ENCODE data around the gene RAB3A.

Gene RAB3A, protein sequence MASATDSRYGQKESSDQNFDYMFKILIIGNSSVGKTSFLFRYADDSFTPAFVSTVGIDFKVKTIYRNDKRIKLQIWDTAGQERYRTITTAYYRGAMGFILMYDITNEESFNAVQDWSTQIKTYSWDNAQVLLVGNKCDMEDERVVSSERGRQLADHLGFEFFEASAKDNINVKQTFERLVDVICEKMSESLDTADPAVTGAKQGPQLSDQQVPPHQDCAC

DNA sequence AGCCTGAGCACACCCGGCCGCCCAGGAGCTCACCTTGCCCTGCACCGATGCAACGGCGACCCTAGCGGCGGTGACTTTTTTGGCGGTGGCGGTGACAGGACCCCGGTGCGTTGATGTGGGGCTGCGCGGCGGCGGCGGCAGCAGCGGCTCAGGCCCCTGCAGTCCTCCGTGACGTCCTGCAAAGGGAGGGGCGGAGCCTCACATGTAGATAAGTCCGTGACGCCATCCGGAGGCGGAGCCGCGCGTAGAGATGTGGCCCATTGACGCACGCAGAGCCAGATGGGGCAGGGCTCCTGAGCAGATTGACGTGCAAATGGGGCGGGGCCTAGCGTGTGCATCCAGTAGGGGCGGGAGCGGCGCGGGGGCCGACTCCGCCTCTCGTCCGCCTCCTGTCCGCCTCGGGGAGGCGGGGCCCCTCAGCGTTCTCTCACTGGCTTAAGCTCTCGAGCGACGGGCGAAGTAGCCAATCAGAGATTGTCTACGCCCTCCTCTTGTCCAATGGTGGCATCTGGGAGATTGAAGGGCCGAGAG, at the start of gene RAB3A:
TSS of gene RAB3A (minus strand) at position 180 of the 531 bp plus-strand sequence. CDS start 1,302 bp downstream, outside the sequence.
- peak; percentile 99 for DNase-seq

DNA sequence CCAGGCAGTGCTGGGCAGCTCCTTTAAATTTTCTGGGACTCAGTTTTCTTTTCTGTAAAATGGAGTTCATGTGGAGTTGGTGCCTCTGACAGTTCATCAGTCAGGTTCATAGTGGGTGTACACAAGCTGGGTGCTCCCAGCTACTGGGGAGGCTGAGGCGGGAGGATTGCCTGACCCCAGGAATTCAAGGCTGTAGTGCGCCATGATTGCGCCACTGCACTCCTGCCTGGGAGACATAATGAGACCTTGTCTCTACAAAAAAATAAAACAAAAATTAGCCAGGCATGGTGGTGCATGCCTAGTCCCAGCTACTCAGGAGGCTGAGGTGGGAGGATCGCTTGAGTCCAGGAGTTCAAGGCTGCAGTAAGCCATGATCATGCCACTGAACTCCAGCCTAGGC, 49.3 kb upstream of the RAB3A start:
- no peak for DNase-seq

DNA sequence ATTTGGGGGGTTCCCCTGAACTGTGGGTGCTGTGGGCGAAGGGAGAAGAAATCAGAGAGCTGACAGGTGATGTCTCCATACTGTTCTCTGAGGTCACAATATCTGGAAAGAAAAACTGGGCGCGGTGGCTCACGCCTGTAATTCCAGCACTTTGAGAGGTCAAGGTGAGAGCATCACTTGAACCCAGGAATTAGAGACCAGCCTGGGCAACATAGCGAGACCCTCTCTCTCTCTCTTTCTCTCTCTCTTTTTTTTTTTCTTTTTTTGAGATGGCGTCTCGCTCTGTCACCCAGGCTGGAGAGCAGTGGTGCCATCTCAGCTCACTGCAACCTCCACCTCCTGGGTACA, 48.5 kb upstream of the RAB3A start:
- no peak for DNase-seq

DNA sequence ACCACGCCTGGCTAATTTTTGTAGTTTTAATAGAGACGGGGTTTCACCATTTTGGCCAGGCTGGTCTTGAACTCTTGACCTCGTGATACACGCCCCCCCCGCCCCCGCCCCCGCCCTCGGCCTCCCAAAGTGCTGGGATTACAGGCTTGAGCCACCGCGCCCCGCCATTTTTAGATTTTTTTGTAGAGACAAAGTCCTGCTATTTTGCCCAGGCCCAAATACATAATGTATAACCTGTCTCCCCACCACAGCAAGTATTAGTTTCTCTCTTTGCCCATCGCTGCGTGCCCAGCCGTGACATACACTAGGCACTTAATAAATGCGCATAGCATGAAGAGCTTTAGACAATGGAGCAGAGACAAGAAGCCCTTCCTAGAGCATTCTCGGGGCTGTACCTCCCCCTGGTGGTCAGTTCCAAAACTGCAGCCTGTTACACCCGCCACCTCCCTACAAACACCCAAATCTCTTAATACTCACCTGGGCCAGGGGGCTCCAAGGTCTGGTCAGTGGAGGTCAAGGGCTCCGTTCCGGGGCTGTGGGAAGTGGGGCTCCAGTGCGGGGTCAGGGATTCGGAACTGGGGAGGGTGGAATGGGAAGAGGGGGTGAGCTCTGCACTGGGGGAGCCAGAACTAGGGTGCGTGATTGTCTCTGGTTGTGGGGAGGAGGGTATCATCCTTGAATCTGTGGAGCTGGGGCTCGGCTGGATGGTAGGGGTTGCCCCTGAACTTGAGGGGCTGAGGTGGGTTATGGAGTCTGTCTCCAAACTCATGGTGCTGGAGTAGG, 47.9 kb upstream of the RAB3A start:
- peak; percentile 85 for DNase-seq

DNA sequence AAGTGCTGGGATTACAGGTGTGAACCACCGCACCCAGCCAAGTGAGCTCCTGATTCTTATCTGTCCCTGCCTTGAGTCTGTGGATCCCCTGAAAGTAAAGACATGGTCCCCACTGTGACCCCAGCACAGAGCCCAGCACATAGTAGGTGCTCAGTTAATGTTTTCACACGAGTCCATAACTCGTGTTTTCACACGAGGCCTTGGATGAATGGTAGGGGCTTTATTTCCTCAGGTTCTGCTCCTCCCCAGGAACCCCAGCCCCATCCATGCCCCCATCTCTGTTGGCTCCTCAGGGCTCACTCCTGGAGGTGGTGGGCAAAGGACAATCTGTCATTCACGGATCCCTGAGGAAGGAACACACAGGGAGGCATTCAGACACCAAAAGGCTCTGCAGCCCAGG, 46.0 kb upstream of the RAB3A start:
- DNase-seq: no peak

DNA sequence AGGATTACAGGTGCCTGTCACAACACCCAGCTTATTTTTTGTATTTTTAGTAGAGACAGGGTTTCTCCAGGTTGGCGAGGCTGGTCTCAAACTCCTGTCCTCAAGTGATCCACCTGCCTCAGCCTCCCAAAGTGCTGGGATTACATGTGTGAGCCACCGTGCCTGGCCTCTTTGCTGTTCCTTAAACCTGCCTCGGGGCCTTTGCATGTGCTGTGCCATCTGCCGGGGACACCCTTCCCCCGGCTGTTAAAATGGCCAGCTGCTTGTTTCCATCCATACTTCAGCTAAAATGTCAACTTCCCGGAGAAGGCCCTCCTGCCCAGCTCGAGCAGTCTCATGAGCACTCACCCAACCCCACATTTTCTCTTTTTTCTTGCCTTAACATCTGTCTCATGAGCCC, 41.5 kb upstream of the RAB3A start:
- DNase-seq: no peak

DNA sequence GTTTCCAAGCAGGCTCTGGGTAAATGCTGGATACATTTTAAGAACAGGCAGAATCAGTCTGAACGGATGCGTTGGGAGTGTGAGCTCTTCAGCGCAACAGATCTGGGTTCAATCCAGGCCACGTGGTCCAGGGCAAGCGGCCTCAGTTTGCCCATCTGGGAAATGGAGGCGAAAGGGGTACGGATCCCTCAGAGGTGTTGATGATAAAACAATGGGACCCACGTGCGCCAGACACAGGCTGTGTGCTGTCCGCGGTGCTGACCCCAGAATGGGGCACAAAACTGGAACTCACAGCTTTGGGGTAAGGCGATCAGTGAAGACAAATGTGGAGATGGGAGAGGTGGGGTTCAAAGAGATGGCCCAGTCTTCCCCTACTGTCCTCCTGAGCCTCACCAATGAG, 35.5 kb upstream of the RAB3A start:
- no peak for DNase-seq

DNA sequence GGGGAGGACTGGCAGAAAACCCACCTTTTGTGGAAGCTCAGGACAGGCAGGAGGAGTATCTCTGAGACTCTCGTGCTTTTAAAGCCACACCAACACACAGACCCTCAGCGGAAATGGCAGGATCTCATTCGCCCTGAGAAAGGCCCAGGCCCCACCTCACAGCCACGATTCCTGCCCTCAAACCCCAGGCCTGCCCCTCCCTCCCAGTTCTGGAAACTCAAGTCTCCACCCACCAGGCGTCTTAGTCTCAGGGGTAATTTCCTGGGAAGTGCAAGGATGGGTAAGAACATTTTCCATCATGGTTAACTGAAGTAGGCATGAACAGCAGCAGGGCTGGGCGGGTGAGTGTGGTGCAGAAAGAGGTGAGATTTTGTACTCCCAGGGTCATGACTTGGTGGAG, 30.4 kb upstream of the RAB3A start:
- DNase-seq: no peak

DNA sequence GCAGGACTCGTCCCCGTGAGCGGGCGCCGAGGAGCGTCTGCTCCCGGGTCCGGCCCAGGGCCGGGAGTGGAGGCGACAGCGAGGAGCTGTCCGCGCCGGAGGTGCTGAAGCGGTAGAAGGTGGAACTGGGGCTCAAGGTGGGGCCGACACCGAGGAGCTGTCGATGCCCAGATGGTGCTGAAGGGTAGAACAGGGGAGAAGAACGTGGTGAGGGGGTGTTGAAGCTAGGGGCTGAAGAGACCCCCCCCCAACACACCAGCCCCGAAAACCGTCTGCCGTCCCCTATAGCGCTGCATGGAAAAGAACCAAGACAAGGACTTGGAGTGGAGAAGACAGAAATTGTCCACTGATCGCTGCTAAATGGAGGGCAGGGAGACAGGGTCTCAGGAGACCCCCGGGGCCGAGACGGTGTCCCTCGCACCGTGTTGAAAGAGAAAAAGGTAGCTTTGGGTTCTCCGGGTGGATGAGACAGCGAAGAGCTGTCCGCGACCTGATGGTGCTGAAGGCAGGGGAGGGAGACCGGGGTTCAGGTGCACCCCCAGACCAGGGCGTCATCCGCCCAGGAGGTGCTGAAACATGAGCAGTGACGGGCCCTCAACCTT, 29.5 kb upstream of the RAB3A start:
- DNase-seq: peak; percentile 45

DNA sequence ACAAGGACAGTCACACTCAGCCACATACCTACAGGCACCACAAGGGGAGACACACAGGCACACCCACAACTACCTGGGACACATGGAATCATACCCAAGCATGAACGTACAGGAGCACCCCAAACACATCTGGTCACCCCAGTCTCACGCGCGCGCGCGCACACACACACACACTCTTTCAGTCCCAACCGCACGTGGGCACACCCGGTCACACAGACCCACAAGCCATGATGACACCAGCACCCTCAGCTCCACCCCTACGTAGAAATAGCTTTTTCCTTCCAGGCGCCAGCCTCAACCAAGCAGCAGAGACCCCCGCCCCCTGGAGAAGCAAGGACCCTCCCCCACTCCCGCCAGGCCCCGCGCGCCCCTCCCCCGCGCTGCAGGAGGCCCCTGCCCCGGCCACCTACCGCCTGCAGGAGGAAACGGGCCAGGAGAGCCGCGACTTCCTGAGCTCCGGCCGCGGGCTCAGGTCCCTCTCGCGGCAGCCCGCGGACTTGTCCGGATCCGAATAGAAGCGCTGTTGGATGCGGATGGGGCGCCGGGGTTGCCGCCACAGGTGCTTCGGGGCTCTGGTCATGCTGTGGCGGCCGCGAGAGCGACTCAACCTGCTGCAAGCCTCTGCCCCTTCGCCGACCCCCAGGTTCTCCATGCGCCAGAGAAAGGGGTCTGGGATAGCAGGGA, 28.8 kb upstream of the RAB3A start:
- DNase-seq: no peak

DNA sequence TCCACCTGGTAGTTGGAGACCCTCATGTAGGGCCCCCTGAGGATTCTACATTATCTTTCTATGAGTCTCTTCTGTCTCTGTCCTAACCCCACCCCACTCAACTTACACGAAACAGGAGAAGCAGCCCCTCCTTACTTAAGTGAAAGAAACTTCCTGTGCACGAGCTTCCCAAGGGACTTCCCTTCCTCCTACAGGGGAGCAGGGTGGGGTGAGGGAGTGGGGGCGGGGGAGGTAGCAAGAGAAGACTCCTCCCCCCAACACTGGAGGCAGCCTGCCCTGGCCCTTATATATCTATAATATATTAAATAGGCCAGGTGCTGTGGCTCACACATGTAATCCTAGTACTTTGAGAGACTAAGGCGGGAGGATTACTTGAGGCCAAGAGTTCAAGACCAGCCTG, 27.9 kb upstream of the RAB3A start:
- no peak for DNase-seq

DNA sequence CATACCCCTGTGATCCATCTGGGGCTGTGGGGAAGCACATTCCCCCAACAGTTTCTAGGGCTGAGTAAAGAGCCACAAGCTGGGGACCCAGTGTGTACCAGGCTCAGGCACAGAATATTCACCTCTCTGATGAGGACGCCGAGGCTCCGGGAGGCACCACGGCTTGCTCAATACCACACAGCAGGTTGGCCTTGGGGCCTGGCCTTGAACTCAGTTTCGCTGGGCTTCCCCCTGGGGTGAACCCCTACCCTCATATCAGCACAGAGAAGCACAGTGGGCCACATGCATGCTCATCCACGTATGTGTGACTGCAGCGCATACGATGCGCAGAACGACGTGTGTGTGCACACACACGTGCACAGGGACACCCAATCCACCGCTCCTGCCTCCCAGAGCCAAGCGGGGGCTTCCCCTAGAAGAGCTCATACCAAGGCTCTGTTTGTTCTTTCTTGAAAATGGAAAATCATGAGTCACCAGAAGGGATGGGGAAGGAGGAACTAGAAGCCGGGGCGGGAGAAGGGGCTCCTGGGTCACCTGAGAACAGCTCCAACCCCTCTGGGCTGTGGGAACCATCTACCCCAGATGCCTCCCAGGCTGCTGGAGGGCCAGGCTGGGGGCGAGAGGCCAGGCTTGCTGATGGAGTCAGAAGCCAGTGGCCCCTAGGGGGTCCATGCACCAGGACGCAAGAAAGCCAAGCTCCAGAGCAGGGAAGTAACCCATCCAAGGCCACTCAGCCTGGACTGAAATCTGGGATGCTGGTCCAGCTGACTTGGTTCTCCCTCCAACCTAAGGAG, 27.3 kb upstream of the RAB3A start:
- no peak for DNase-seq

DNA sequence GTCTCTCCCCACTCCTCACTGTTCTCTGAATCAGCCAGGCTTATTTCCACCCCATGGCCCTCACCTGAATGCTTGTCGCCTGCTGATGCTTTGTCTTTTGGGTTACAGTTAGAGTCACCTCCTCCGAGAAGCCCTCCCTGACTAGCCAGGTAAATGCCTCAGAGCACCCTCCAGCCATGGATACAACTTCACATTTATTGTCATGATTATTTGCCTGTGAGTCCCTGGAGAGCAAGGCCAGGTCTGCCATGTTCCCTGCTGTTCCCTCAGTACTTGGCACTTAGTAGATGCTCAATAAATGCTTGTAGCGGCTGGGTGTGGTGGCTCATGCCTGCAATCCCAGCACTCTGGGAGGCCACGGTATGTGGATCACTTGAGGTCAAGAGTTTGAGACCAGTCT, 26.1 kb upstream of the RAB3A start:
- DNase-seq: no peak

DNA sequence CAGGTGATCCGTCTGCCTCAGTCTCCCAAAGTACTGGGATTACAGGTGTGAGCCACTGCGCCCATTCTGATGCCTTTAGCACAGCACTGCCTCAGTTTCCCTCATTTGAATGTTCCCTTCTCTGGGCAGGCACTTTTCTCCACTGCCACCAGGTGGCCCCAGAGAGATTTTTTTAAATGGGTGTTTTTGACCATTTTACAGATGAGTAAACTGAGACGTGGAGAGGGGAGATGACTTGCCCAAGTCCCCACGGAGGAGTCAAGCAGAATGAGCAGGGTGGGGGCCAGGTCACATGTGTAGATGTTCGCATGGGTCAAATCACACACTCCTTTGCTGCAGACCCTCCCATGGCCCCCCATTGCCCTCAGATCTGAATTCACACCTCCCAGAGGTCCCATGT, 25.6 kb upstream of the RAB3A start:
- no peak for DNase-seq

DNA sequence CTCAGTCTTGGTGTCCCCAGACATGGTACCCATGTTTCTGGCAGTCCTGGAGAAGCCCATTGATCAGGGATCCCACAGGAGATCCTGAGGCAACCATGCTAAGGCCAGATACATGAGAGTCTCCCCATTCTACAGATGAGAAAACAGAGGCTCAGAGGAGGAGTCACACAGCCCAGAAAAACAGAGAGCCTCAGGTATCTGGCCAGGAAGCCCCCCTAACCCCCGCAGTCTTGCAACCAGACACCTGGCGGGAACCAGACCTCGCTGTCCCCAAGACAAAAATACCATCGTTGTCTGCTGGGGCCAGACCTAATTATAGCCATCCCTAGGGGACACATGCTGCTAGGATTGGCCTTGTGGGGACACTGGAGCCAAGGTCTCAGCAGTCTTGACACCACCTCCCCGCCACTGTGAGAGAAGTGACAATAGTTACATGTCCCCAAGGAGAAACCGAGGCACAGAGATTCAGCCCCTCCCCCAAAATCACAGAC, 24.0 kb upstream of the RAB3A start:
- DNase-seq: no peak

DNA sequence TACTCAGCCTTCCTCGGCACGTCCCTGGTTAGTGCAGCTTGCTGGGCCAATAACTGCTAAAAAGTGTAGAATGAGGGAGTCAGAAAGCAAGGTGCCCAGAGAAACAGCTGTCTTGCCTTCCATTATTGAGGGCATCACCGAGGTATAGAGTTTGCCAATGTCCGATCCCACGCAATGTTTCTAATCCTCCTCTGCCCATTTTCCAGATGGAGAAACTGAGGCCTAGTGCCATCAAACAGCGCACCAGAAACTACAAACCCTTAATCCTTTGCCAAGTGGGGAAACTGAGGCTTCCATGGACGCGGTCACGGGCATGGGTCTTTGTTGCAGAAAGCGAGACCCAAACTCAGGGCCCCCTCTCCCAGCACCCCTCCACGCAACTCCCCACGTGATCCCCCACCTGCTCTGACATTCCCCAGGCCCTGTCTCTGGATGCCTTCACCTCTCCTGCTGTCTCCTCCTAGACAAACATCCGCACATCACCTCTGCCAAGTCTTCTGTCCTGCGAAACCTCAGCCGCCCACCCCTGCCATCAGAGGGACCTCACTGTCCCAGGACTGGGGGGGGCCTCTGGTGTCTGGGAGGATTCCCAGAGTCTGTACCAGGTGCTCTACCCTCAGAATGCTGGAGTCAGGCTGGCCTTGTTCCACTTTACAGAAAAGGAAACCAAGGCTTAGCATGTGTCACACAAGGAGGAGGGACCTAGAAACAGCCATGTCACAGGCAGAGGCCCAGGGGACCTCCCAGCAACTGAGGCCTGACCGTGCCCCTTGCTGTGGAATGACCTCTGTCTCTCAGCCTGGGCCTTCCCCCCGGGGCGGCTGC, 23.3 kb upstream of the RAB3A start:
- DNase-seq: no peak

DNA sequence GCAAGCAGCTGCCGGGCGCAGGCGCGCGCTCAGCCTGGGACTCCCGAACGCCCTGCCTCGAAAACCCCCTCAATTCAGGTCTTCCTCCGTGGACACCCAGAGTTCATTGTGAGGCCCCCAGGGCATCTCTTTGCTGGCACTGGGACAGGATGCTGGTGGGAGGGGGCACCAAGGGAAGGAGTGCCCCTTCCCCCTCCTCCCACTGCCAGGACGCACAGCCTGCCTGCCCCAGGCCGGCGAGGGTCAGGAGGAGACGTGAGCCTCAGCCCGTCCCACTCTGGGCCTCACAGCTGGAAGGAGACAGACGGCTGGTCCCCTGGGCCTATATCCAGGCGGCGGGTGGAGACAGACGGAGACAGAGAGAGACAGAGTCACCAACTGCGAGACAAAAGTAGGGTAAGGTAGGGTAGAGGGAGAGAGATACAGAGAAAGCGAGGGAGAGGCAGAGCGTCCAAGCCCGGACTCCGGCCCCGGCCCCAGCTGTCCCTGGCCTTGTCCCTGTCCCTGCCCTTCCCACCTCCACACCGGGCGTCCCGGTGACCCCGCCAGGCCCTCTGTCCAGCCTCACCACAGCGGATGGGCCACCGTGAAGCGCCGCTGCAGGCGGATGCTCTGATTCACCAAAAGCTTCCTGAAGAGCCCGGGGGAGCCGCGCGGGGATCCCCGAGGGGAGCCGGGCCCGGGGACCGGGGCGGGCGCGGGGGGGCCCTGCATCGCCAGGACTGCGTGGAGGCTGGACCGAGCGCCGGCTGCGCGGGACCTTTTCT, 22.0 kb upstream of the RAB3A start, which contains the start of gene PDE4C:
TSS of gene PDE4C (minus strand) at position 737 of the 767 bp plus-strand sequence. CDS start at position 714, 23 bp downstream.
- DNase-seq: no peak

DNA sequence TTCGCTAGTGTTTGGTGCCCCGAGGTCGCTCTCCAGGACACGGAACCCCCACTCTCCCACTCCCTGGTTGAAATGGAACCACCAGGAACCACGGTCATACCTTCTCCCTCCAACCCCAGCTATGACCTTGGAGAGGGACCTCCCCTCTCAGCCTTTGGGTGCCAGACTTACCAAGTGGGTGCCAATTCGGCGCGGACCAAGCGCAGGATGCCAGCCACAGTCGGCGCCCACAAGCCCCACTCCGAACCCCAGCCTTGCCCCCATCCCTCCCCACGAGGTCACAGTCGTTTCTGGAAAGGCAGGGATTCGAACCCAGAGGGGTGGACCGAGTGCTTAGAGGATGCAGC, 21.5 kb upstream of the RAB3A start:
- no peak for DNase-seq

DNA sequence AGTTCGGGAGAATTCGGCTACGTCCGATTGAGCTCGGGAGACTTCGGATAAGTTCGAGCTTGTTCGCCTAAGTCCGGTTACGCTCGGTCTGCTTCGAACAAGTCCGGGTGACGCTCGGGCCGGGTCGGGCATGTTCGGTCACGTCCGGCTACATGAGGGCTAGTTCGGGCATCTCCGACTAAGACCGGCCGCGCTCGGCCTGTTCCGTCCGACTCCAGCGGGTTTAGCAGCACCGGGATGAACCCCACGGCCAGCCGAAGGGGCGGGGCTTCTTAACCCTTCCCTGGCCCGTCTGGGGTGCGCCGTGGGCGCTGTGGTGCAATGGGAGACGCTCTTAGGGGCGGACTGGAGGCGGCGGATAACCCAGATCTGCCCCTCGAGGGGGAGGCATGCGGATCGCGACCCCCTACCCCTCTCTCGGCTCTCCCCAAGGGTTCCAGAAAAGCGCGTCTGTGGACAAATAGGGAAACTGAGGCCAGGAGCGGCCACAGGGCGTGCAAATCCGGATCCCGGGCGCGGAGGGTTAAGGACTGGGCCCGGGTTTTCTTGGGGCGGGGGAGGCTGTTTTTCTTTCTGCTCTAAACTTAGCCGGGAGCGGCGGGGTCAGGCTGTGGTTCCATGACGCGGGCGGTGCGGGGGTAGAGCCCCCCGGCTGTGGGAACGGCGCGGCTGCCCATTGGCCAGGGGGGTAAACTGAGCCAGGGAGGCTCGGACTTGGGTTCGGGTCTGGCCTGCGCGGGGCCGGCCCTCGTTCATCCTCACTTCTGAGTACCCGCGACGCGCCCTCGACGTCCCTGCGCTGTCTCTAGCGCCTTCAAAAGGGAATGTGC, 20.9 kb upstream of the RAB3A start:
- peak; percentile 93 for DNase-seq
